ENCODE data around the gene ACOXL.

Gene ACOXL

DNA sequence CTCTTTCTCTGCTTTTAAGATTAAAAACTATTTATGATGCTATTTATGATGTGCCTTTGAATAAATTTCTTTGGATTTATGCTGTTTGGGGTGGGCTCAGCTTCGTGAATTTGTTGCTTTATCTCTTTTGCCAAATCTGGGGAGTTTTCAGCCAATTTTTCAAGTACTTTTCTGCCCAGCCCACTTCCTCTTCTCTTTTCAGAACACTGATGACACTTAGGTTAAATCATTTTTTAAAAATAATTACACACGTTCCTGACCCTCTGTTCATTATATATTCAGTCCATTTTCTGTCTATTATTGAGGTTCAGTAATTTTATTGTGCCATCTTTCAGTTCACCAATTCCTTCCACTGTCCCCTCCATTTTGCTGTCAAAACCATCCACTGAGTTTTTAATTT is 373.6 kb downstream of the ACOXL start:
- Histone ChIP-seq H3K27ac (ENCODE audit: low read depth, low read length) (no peak overlapping the region), H2AK5ac (ENCODE audit: low read length) (no peak overlapping the region), H4K8ac (ENCODE audit: low read depth, low read length) (no peak overlapping the region), H2BK5ac (ENCODE audit: low read depth, low read length, poor library complexity) (no peak overlapping the region), H3K4ac (ENCODE audit: low read depth, low read length) (no peak overlapping the region), H3K79me1 (ENCODE audit: low read length) (no peaks in the 10 kb centered on the region), H2AFZ (ENCODE audit: insufficient read depth, low read length, poor library complexity) (no peak overlapping the region), H3K79me2 (ENCODE audit: control insufficient read depth, insufficient read depth, low read length, poor library complexity) (no peaks in the 10 kb centered on the region), H3K36me3 (ENCODE audit: control insufficient read depth in 1 of 2, insufficient read depth in 2 of 2, low read length in 2 of 2) (no peaks in the 10 kb centered on the region), H3K4me3 (ENCODE audit: low read depth, low read length) (no peak overlapping the region), H3K18ac (ENCODE audit: low read length) (no peak overlapping the region), H3K9me3 (ENCODE audit: insufficient read depth, low read depth, low read length) (no peaks in the 10 kb centered on the region), H3K23ac (ENCODE audit: low read length) (no peak overlapping the region), H3K9ac (ENCODE audit: low read length) (no peak overlapping the region), H2BK12ac (ENCODE audit: low read length) (no peak overlapping the region), H3K4me1 (ENCODE audit: control insufficient read depth in 1 of 2, insufficient read depth in 2 of 2, low read length in 2 of 2) (no peaks in the 10 kb centered on the region), H2BK120ac (ENCODE audit: insufficient read depth, low read length, poor library complexity) (no peak overlapping the region), H3K14ac (ENCODE audit: low read length) (no peak overlapping the region), H3K27me3 (ENCODE audit: insufficient read depth, low read length) (no peaks in the 10 kb centered on the region), H4K91ac (ENCODE audit: low read depth, low read length) (no peak overlapping the region), H3K4me2 (ENCODE audit: low read length) (no peak overlapping the region), H4K12ac (ENCODE audit: low read depth, low read length) (no peak overlapping the region)
- WGBS (ENCODE audit: extremely low coverage, insufficient coverage, insufficient read length), result no CpG with 5 or more reads among the region's 2 CpGs
- DNase-seq, result no peak

DNA sequence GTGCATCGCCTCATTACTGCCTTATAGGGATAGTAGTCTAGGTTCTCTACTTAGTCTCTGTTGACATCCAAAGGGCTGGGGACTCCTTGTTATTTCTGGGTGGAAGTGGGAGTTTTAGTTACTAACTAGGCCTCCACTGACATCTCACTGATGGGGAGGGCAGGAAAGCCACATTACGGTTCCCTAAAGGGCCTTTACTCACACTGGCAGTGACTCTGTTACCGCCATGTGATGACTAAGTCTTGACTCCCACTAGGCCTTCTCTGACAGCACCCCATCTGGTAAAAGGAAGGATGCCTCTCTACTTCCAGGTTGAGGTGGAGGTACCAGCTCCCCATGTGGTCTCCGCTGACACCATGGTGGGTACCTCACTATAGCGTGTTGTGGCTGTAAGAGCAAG is 374.3 kb downstream of the ACOXL start:
- Histone ChIP-seq H3K79me2 (ENCODE audit: control insufficient read depth, insufficient read depth, low read length, poor library complexity) (no peaks in the 10 kb centered on the region), H2AK5ac (ENCODE audit: low read length) (no peak overlapping the region), H3K14ac (ENCODE audit: low read length) (no peak overlapping the region), H4K91ac (ENCODE audit: low read depth, low read length) (no peak overlapping the region), H3K4me3 (ENCODE audit: low read depth, low read length) (no peak overlapping the region), H3K79me1 (ENCODE audit: low read length) (no peaks in the 10 kb centered on the region), H3K27ac (ENCODE audit: low read depth, low read length) (no peak overlapping the region), H4K12ac (ENCODE audit: low read depth, low read length) (no peak overlapping the region), H3K36me3 (ENCODE audit: control insufficient read depth in 1 of 2, insufficient read depth in 2 of 2, low read length in 2 of 2) (no peaks in the 10 kb centered on the region), H3K27me3 (ENCODE audit: insufficient read depth, low read length) (no peaks in the 10 kb centered on the region), H3K9me3 (ENCODE audit: insufficient read depth, low read depth, low read length) (no peaks in the 10 kb centered on the region), H3K9ac (ENCODE audit: low read length) (no peak overlapping the region), H2BK12ac (ENCODE audit: low read length) (no peak overlapping the region), H3K4me1 (ENCODE audit: control insufficient read depth in 1 of 2, insufficient read depth in 2 of 2, low read length in 2 of 2) (no peaks in the 10 kb centered on the region), H3K4ac (ENCODE audit: low read depth, low read length) (no peak overlapping the region), H3K4me2 (ENCODE audit: low read length) (no peak overlapping the region), H2AFZ (ENCODE audit: insufficient read depth, low read length, poor library complexity) (no peak overlapping the region), H3K18ac (ENCODE audit: low read length) (no peak overlapping the region), H3K23ac (ENCODE audit: low read length) (no peak overlapping the region), H4K8ac (ENCODE audit: low read depth, low read length) (no peak overlapping the region), H2BK5ac (ENCODE audit: low read depth, low read length, poor library complexity) (no peak overlapping the region), H2BK120ac (ENCODE audit: insufficient read depth, low read length, poor library complexity) (no peak overlapping the region)
- no CpG with 5 or more reads among the region's 5 CpGs for WGBS (ENCODE audit: extremely low coverage, insufficient coverage, insufficient read length)
- DNase-seq, result no peak

DNA sequence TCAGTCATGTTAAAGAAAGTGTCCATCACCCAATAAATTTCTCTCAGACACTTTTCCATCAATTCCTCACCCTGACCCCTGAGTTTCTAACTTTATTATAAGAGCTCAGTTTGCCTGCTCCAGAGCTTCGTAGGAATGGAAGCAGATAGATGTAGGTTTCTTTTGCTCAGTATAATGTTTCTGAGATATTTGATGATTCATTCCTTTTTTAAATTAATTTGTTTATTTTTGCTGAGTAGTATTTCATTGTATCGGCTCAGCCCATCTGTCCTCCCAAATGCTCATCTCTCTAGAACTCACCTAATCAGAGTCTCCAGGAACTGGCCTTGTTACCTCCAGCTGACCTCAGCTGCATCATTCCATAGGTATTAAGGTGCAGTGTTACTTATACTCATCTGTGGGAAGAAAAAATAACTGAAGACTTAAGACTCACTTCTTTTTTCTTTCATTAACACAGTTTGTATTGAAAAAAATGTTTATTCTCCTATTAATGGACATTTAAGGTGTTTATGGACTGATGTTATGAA is 376.4 kb downstream of the ACOXL start:
- H3K9me3 ChIP-seq (ENCODE audit: insufficient read depth, low read depth, low read length), result no peaks in the 10 kb centered on the region
- no CpG with 5 or more reads among the region's 2 CpGs for WGBS (ENCODE audit: extremely low coverage, insufficient coverage, insufficient read length)
- no peak overlapping the region for H3K14ac ChIP-seq (ENCODE audit: low read length)
- DNase-seq, result no peak
- no peak overlapping the region for H4K8ac ChIP-seq (ENCODE audit: low read depth, low read length)
- H3K79me2 ChIP-seq (ENCODE audit: control insufficient read depth, insufficient read depth, low read length, poor library complexity), result no peaks in the 10 kb centered on the region
- H3K9ac ChIP-seq (ENCODE audit: low read length), result no peak overlapping the region
- no peak overlapping the region for H3K4me2 ChIP-seq (ENCODE audit: low read length)
- H3K36me3 ChIP-seq (ENCODE audit: control insufficient read depth in 1 of 2, insufficient read depth in 2 of 2, low read length in 2 of 2), result no peaks in the 10 kb centered on the region
- H2BK5ac ChIP-seq (ENCODE audit: low read depth, low read length, poor library complexity), result no peak overlapping the region
- no peak overlapping the region for H2BK120ac ChIP-seq (ENCODE audit: insufficient read depth, low read length, poor library complexity)
- no peak overlapping the region for H3K4ac ChIP-seq (ENCODE audit: low read depth, low read length)
- H3K23ac ChIP-seq (ENCODE audit: low read length), result no peak overlapping the region
- H3K27ac ChIP-seq (ENCODE audit: low read depth, low read length), result no peak overlapping the region
- H2AFZ ChIP-seq (ENCODE audit: insufficient read depth, low read length, poor library complexity), result no peak overlapping the region
- no peaks in the 10 kb centered on the region for H3K4me1 ChIP-seq (ENCODE audit: control insufficient read depth in 1 of 2, insufficient read depth in 2 of 2, low read length in 2 of 2)
- H3K79me1 ChIP-seq (ENCODE audit: low read length), result no peaks in the 10 kb centered on the region
- no peak overlapping the region for H2AK5ac ChIP-seq (ENCODE audit: low read length)
- no peak overlapping the region for H3K18ac ChIP-seq (ENCODE audit: low read length)
- H4K91ac ChIP-seq (ENCODE audit: low read depth, low read length), result no peak overlapping the region
- H3K27me3 ChIP-seq (ENCODE audit: insufficient read depth, low read length), result no peaks in the 10 kb centered on the region
- no peak overlapping the region for H4K12ac ChIP-seq (ENCODE audit: low read depth, low read length)
- no peak overlapping the region for H3K4me3 ChIP-seq (ENCODE audit: low read depth, low read length)
- H2BK12ac ChIP-seq (ENCODE audit: low read length), result no peak overlapping the region

DNA sequence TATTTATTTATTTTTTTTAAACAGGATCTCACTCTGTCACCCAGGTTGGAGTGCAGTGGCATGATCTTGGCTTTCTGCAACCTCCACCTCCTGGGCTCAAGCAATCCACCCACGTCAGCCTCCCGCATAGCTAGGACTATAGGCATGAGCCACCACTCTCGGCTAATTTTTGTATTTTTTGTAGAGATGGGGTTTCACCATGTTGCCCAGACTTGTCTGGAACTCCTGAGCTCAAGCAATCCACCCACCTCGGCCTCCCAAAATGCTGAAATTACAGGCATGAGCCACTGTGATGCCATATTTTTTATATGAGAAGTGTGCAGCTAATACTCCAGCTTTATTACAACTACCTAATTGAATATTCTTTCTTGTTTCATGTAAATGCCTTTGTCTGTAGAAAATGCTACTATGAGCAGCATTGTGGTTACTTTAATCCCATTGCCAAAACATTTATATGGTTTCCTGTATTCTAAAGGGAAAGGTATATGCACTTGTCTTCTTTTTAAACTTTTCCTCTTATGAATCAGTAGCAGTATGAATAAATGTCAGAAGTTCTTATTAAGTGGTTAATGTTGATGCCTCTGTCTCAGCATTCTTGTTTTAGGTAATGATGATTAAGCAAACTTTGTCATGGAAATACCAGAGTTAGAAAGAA is 378.9 kb downstream of the ACOXL start:
- H3K79me1 ChIP-seq (ENCODE audit: low read length), result no peaks in the 10 kb centered on the region
- H3K36me3 ChIP-seq (ENCODE audit: control insufficient read depth in 1 of 2, insufficient read depth in 2 of 2, low read length in 2 of 2), result no peaks in the 10 kb centered on the region
- no peak overlapping the region for H4K12ac ChIP-seq (ENCODE audit: low read depth, low read length)
- DNase-seq, result no peak
- no peaks in the 10 kb centered on the region for H3K9me3 ChIP-seq (ENCODE audit: insufficient read depth, low read depth, low read length)
- no peak overlapping the region for H3K18ac ChIP-seq (ENCODE audit: low read length)
- no peaks in the 10 kb centered on the region for H3K4me1 ChIP-seq (ENCODE audit: control insufficient read depth in 1 of 2, insufficient read depth in 2 of 2, low read length in 2 of 2)
- H3K4me3 ChIP-seq (ENCODE audit: low read depth, low read length), result no peak overlapping the region
- no peak overlapping the region for H3K4me2 ChIP-seq (ENCODE audit: low read length)
- H3K27me3 ChIP-seq (ENCODE audit: insufficient read depth, low read length), result no peaks in the 10 kb centered on the region
- H2BK5ac ChIP-seq (ENCODE audit: low read depth, low read length, poor library complexity), result no peak overlapping the region
- no peak overlapping the region for H4K91ac ChIP-seq (ENCODE audit: low read depth, low read length)
- no peak overlapping the region for H2BK120ac ChIP-seq (ENCODE audit: insufficient read depth, low read length, poor library complexity)
- no peak overlapping the region for H3K23ac ChIP-seq (ENCODE audit: low read length)
- H3K4ac ChIP-seq (ENCODE audit: low read depth, low read length), result no peak overlapping the region
- H2AFZ ChIP-seq (ENCODE audit: insufficient read depth, low read length, poor library complexity), result no peak overlapping the region
- no peak overlapping the region for H2BK12ac ChIP-seq (ENCODE audit: low read length)
- H2AK5ac ChIP-seq (ENCODE audit: low read length), result no peak overlapping the region
- no peak overlapping the region for H3K14ac ChIP-seq (ENCODE audit: low read length)
- no peaks in the 10 kb centered on the region for H3K79me2 ChIP-seq (ENCODE audit: control insufficient read depth, insufficient read depth, low read length, poor library complexity)
- WGBS (ENCODE audit: extremely low coverage, insufficient coverage, insufficient read length), result no CpG with 5 or more reads among the region's 4 CpGs
- no peak overlapping the region for H3K9ac ChIP-seq (ENCODE audit: low read length)
- no peak overlapping the region for H4K8ac ChIP-seq (ENCODE audit: low read depth, low read length)
- no peak overlapping the region for H3K27ac ChIP-seq (ENCODE audit: low read depth, low read length)
